ENCODE data around the gene PCGF2.
"Not testable (repeated sequence)": the region's sequence is repeated elsewhere in the genome, so short reads cannot be mapped to it uniquely, and the experiment has no call there.

PCGF2 gene

DNA sequence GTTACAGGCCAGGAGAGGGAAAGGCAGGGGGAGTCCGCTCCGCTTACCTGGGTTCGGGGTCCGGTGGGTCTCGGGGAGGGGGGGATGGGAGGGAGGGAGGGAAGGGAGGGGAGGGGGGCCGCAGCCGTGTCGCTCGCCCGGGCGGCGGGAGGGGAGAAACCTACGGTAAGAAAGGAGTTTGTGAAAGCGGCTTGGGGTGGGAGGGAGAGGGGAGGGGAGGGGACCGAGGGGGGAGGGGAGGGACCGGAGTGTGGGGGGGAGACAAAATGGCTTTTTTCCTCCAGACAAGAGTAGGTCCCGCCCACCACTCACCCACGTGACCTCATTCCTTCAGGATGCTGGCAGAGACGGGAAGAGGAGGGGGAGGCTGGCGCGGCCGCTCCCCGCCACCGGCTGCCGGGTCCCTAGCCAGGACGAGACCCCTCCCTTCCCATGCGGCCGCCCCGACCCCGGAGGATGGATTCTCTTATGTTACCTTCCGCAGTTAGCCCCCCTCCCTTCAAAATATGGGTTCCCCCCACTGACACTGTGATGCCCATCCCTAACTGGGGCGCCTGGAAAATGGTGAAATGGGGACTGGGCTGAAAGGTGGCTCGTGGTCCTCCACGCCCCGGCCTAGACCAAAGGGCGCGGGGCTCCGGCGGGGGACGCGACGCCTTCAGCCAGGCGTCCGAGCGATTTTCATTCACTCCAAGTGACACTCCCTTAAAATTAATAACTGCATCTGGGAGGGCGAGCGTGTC lies at the start of gene PCGF2:
TSS of gene PCGF2 (minus strand) at position 188 of the 743 bp plus-strand sequence. CDS start 7,934 bp downstream, outside the sequence.
- H3K4me3 ChIP-seq (ENCODE audit: low read depth, low read length): peak within 1 kb of the TSS; percentile 85

DNA sequence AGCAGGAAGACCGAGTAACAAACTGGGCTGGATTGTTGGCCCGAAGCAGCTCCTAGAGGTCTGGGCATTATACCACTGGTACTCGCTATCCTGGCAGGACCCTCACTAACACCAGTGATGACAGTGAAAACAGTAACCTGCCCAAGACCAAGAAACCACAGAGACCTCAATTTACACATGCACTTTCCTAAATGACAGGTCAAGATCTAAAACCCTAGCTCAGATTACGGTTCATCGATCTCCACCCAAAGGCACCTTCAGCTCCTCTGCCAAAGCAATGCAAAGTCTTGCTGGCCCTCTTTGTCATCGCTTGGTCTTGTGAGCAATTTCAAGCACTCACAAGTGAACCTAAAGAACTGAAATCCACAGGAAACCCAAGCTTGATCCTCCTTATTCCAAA lies 49.7 kb upstream of the PCGF2 start:
- H3K4me3 ChIP-seq (ENCODE audit: low read depth, low read length): no peak overlapping the region

GRCh38 chr17:38797158-38797490 lies 49.0 kb upstream of the PCGF2 start:
- H3K4me3 ChIP-seq (ENCODE audit: low read depth, low read length): no peak overlapping the region

GRCh38 chr17:38796451-38797157 lies 48.5 kb upstream of the PCGF2 start:
- no peak overlapping the region for H3K4me3 ChIP-seq (ENCODE audit: low read depth, low read length)

GRCh38 chr17:38794221-38794620 lies 46.1 kb upstream of the PCGF2 start:
- H3K4me3 ChIP-seq (ENCODE audit: low read depth, low read length): no peak overlapping the region

DNA sequence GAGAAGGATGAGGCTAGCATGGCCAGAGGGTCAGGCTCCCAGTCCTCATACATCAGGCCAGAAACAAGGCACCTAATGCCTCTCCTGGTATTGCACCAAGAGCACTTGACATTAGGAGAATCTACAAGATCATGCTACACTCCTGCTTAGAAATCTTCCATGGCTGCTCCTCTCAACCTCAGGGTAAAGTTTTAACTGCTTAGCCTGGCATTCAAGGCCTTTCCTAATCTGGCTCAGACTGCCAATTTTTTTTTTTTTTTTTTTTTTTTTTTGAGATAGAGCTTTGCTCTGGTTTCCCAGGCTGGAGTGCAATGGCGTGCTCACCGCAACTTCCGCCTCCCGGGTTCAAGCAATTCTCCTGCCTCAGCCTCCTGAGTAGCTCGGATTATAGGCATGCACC lies 43.0 kb upstream of the PCGF2 start:
- no peak overlapping the region for H3K4me3 ChIP-seq (ENCODE audit: low read depth, low read length)

- not testable (repeated sequence) for H3K4me3 ChIP-seq (ENCODE audit: low read depth, low read length)
Observed at GRCh38 chr17:38790148-38790707, 42.1 kb upstream of the PCGF2 start.

GRCh38 chr17:38789185-38789584 lies 41.0 kb upstream of the PCGF2 start:
- H3K4me3 ChIP-seq (ENCODE audit: low read depth, low read length): no peak overlapping the region

GRCh38 chr17:38787999-38788398 lies 39.9 kb upstream of the PCGF2 start:
- H3K4me3 ChIP-seq (ENCODE audit: low read depth, low read length): not testable (repeated sequence)

GRCh38 chr17:38786372-38786771 lies 38.2 kb upstream of the PCGF2 start:
- H3K4me3 ChIP-seq (ENCODE audit: low read depth, low read length): no peak overlapping the region

DNA sequence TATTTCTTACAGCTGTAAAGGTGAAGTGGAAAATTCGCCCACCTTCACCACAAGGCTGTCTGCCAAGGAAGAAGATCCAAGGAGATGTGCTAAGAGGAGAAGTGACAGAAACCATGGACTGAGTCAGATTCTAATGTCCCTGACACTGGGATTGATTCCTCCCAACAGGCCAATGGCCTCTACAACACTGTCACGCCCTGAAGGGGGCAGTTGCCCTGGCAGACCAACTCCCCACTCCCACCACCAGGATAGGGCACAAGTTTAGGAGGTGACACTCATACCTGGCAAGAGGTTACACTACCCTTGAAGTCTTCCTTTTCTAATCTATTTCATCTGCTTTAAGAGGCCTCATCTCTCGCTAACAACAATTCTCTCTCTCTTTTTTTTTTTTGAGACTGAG lies 35.1 kb upstream of the PCGF2 start:
- no peak overlapping the region for H3K4me3 ChIP-seq (ENCODE audit: low read depth, low read length)

DNA sequence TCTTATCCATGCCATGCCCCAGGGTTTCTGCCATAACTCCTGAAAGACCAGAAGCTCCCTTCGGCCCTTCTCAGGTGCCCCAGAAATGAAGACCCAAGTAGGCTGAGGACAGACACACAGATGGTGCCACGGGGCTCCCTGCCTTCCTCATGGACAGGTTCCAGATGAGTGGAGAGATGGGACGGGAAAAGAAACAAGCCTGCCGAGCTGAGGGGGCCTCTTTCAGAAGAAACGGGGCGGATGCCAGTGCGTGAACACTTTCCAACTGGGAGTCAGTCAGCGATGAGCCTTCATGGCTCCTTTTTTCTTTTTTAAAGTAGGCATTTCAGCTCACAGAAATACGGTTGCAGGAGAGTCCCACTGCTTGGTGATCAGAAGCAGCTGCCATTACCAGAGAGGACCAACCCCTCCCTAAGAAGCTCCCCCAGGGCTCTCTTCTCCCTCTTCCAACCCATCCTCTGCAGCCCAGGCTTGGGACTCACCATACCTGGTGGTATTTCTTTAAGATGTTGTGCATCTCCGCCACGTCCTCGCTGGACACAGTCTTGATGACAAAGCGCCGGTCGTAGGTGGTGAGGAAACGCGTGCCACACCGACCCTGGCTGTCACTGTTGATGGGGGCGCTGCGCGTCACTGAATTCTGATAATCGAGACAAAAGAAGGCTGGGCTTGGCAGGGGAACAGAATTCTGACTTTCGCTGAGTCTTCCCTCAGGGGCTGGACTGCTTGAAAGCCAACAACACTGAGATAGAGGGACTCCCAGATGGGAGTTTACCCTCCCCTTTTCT lies 32.0 kb upstream of the PCGF2 start:
- no peak overlapping the region for H3K4me3 ChIP-seq (ENCODE audit: low read depth, low read length)

DNA sequence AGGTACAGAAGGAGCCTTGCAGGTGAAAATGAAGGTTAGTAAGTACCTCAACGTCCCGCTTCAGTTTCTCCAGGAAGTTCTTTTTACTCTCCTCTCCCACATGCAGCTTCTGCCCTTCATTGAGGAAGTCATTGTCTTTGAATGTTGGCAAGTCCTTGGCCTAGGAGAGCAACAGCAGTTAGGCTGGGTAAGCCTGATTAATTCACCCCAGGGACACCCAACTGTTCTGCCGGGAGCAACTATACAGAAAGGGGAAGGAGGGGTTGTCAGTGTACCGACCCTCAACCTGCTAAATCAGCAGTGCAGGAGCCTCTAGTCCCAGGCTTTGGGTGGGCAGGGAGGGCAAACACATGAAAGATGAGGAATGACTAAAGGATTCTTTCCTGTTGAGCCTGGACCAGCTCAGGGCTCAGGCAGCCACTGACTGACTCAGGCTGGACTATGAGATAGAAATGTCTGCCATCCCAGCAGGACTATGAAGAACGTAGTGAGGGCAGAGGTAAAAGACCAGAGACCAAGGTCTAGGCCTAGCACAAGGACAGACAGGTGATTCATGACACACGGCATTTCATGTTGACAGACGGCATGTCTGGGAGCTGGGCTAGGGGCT lies 29.6 kb upstream of the PCGF2 start:
- H3K4me3 ChIP-seq (ENCODE audit: low read depth, low read length): no peak overlapping the region

GRCh38 chr17:38773258-38773657 lies 25.1 kb upstream of the PCGF2 start:
- H3K4me3 ChIP-seq (ENCODE audit: low read depth, low read length): no peak overlapping the region

GRCh38 chr17:38768417-38768816 lies 20.3 kb upstream of the PCGF2 start:
- H3K4me3 ChIP-seq (ENCODE audit: low read depth, low read length): no peak overlapping the region

DNA sequence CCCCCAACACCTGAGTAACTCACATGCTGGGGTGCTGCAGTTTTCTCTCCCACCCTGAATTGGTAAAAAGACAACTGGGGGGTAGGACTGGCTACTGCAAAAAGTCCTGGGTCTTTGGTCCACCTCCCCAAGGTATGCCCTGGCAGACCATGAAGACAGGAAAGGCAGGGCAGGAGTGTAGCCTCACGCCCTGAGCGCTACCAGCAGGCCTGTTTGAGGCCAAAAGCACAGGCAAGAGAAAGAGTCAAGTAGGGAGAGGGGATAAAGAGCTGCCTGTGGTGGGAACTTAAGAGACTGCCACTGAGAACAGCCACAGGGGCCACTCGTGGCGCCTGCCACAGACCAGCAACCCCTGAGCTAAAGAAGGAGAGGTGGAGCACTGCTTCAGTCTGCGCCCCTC lies 18.2 kb upstream of the PCGF2 start:
- no peak overlapping the region for H3K4me3 ChIP-seq (ENCODE audit: low read depth, low read length)

DNA sequence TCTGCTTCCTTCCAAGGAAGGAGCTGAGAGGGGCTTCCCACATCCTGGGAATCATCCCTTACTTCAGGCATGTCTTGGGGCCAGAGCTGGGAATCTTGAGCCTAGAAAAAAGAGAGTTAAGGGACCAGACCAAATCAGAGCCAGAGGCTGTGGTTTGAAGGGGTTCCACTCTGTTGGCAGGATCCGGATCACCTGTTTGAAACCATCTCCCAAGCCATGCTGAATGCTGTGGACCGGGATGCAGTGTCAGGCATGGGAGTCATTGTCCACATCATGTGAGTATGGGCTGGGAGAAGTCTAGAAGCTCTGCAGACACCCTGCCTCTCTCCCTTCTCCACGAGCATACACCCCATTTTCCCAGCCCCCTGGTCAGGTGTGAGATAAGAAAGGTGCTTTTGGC lies 14.1 kb upstream of the PCGF2 start:
- no peak overlapping the region for H3K4me3 ChIP-seq (ENCODE audit: low read depth, low read length)

GRCh38 chr17:38761612-38762011 lies 13.5 kb upstream of the PCGF2 start:
- H3K4me3 ChIP-seq (ENCODE audit: low read depth, low read length): no peak overlapping the region

DNA sequence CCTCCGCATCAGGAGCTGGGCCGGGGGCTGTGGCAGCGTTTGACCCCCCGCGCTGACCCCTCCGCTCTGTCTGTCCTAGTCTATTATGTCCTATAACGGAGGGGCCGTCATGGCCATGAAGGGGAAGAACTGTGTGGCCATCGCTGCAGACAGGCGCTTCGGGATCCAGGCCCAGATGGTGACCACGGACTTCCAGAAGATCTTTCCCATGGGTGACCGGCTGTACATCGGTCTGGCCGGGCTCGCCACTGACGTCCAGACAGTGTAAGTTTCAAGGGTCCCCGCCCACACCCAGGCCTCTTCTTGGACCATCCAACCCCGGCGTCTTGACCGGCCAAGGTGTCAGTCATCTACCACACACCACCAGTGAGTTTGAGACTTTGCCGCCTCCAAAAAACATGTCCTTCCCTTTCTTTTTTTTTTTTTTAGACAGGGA lies 5.0 kb upstream of the PCGF2 start:
- H3K4me3 ChIP-seq (ENCODE audit: low read depth, low read length): peak overlapping the region; percentile 95

GRCh38 chr17:38752308-38753070 lies 4.4 kb upstream of the PCGF2 start, which contains the start of gene PSMB3:
Gene PSMB3, plus strand, starts transcription at chr17:38752741. Its CDS starts 86 bp downstream, at chr17:38752827.
- H3K4me3 ChIP-seq (ENCODE audit: low read depth, low read length): peak within 1 kb of the TSS; percentile 95

All from iPS-11a (cell line).